IMR-90 (cell line): ENCODE data around the gene TMEM253. TPM values are rescaled to one million over a fixed set of nuclear protein-coding genes. Genes with fewer than 3 reads are reported as not detected.

Experiments used
- ATAC-seq: fragments of 200-7000 bp; cut with Tn5 transposase; 2 replicates; pipeline ENCODE4 v1.9.1; 2020; ENCODE audit warnings: low read depth, mild to moderate bottlenecking, moderate library complexity
- BruUV-seq: library from RNA; stranded (reverse); fragments of 400-500 nt; replicated peaks from 2 replicates; lab custom pipeline; 2021; lab: Mats Ljungman, UMichigan
- CTCF ChIA-PET: fragments of 300-600 bp; formaldehyde crosslinking; extraction: SDS; loops from one replicate; lab custom pipeline; 2021; ENCODE audit warnings: antibody characterized with exemption; lab: Yijun Ruan, JAX
- POLR2A ChIA-PET: fragments of 300-600 bp; sonication (Branson Sonifier 250); formaldehyde crosslinking; loops from one replicate; lab custom pipeline; 2022; ENCODE audit warnings: antibody characterized with exemption; ENCODE audit not compliant: unreplicated experiment; lab: Charles Lee
- DNase-seq: peaks from one replicate; pipeline ENCODE4 v3.0.0; 2013
- H2AFZ ChIP-seq: replicated peaks from 2 replicates; pipeline ENCODE3; 2013; ENCODE audit warnings: low read length, mild to moderate bottlenecking; ENCODE audit not compliant: poor library complexity
- H2AK5ac ChIP-seq: 2 replicates; pipeline ENCODE4 v1.6.1; 2013; ENCODE audit warnings: low read depth, low read length, inconsistent platforms
- H2AK9ac ChIP-seq: replicated peaks from 2 replicates; pipeline ENCODE3; 2013; ENCODE audit warnings: mild to moderate bottlenecking, low read depth, low read length, moderate library complexity; ENCODE audit not compliant: poor library complexity
- H2BK120ac ChIP-seq: 2 replicates; pipeline ENCODE4 v1.6.1; 2013; ENCODE audit warnings: low read depth, low read length, inconsistent platforms
- H2BK15ac ChIP-seq: 3 replicates; pipeline ENCODE4 v1.6.1; 2013; ENCODE audit warnings: low read depth, low read length, inconsistent platforms
- H2BK20ac ChIP-seq: 2 replicates; pipeline ENCODE4 v1.6.1; 2013; ENCODE audit warnings: low read depth, mild to moderate bottlenecking, inconsistent platforms, low read length, moderate library complexity
- H2BK5ac ChIP-seq: 2 replicates; pipeline ENCODE4 v1.6.1; 2013; ENCODE audit warnings: mild to moderate bottlenecking, low read depth, low read length, inconsistent platforms; ENCODE audit not compliant: poor library complexity, severe bottlenecking
- H3K14ac ChIP-seq: replicated peaks from 2 replicates; pipeline ENCODE4 v1.6.1; 2013; ENCODE audit warnings: low read depth, low read length, inconsistent platforms
- H3K18ac ChIP-seq: 2 replicates; pipeline ENCODE4 v1.6.1; 2013; ENCODE audit warnings: low read depth, low read length, control low read depth
- H3K23ac ChIP-seq: 2 replicates; pipeline ENCODE4 v1.6.1; 2013; ENCODE audit warnings: low read depth, low read length, inconsistent platforms
- H3K27ac ChIP-seq: 2 replicates; pipeline ENCODE4 v1.5.1; 2013; ENCODE audit warnings: mild to moderate bottlenecking, control low read depth, low read length; ENCODE audit not compliant: insufficient read depth
- H3K27me3 ChIP-seq: 2 replicates; pipeline ENCODE4 v1.6.1; 2013; ENCODE audit warnings: low read length; ENCODE audit not compliant: control insufficient read depth, insufficient read depth
- H3K36me3 ChIP-seq: 2 replicates; pipeline ENCODE4 v1.6.1; 2013; ENCODE audit warnings: low read length, mixed read lengths; ENCODE audit not compliant: control insufficient read depth, insufficient read depth
- H3K4ac ChIP-seq: 2 replicates; pipeline ENCODE4 v1.6.1; 2013; ENCODE audit warnings: low read depth, low read length, inconsistent platforms
- H3K4me1 ChIP-seq: 2 replicates; pipeline ENCODE4 v1.6.1; 2013; ENCODE audit warnings: low read length, mixed read lengths; ENCODE audit not compliant: control insufficient read depth, insufficient read depth
- H3K4me2 ChIP-seq: 2 replicates; pipeline ENCODE4 v1.6.1; 2013; ENCODE audit warnings: low read depth, mild to moderate bottlenecking, control low read depth, low read length, moderate library complexity
- H3K4me3 ChIP-seq: 2 replicates; pipeline ENCODE4 v1.5.1; 2013; ENCODE audit warnings: low read depth, mild to moderate bottlenecking, control low read depth, low read length, moderate library complexity; ENCODE audit not compliant: insufficient read depth
- H3K56ac ChIP-seq: 2 replicates; pipeline ENCODE4 v1.6.1; 2013; ENCODE audit warnings: low read length, inconsistent platforms; ENCODE audit not compliant: insufficient read depth; ENCODE audit errors: extremely low read depth
- H3K79me1 ChIP-seq, 2 experiments: 2 replicates each; pipeline ENCODE4 v1.6.1; 2013; ENCODE audit warnings: low read length in 2 of 2, inconsistent platforms in 1 of 2, low read depth in 1 of 2
- H3K9ac ChIP-seq: 2 replicates; pipeline ENCODE4 v1.6.1; 2013; ENCODE audit warnings: low read depth, low read length, control low read depth
- H3K9me1 ChIP-seq: 2 replicates; pipeline ENCODE4 v1.6.1; 2013; ENCODE audit warnings: low read length, inconsistent platforms; ENCODE audit not compliant: insufficient read depth
- H3K9me3 ChIP-seq: 2 replicates; pipeline ENCODE4 v1.6.1; 2013; ENCODE audit warnings: low read length; ENCODE audit not compliant: control insufficient read depth, insufficient read depth
- H4K20me1 ChIP-seq: 2 replicates; pipeline ENCODE4 v1.6.1; 2013; ENCODE audit warnings: low read length, inconsistent platforms; ENCODE audit not compliant: insufficient read depth
- H4K5ac ChIP-seq: 2 replicates; pipeline ENCODE4 v1.6.1; 2013; ENCODE audit warnings: mild to moderate bottlenecking, low read depth, low read length, control low read depth
- H4K8ac ChIP-seq, 2 experiments: 2 replicates each; pipeline ENCODE4 v1.6.1; 2013; ENCODE audit warnings: low read depth in 2 of 2, low read length in 2 of 2, control low read depth in 1 of 2, inconsistent platforms in 1 of 2
- H4K91ac ChIP-seq: 2 replicates; pipeline ENCODE4 v1.6.1; 2013; ENCODE audit warnings: low read depth, low read length, inconsistent platforms; ENCODE audit not compliant: insufficient read depth
- CHD1 ChIP-seq: IDR thresholded peaks from 2 replicates; pipeline ENCODE4 v1.6.1; 2012; ENCODE audit warnings: low read depth, low read length, improper control_type of control experiment
- POLR2A ChIP-seq: IDR thresholded peaks from 2 replicates; pipeline ENCODE4 v1.6.1; 2012; ENCODE audit warnings: mild to moderate bottlenecking, low read depth, low read length
- RCOR1 ChIP-seq: IDR thresholded peaks from 2 replicates; pipeline ENCODE4 v1.6.1; 2012; ENCODE audit warnings: mild to moderate bottlenecking, low read length, improper control_type of control experiment; ENCODE audit not compliant: insufficient replicate concordance
- USF2 ChIP-seq: fragments of 150-350 bp; IDR thresholded peaks from 2 replicates; pipeline ENCODE4 v1.6.1; 2017; ENCODE audit warnings: mild to moderate bottlenecking, antibody characterized with exemption, low read length, low read depth
- WGBS, 2 experiments: methylation state at CpG; one replicate each; pipeline versions ENCODE4 v1.1.5 to v1.1.7; 2013; ENCODE audit warnings: missing lambda C conversion rate in 2 of 2; ENCODE audit not compliant: insufficient read length in 1 of 2; ENCODE audit errors: extremely low coverage in 2 of 2; 5-methylcytosine and 5-hydroxymethylcytosine counted together
- dilution Hi-C: fragments of 300-500 bp; cut with HindIII; formaldehyde crosslinking; loops from one replicate; pipeline ENCODE4 v1.14.3; 2018; ENCODE audit warnings: low sequenced_read_pairs; ENCODE audit not compliant: unreplicated experiment
- in situ Hi-C: fragments of 300-500 bp; cut with MboI; formaldehyde crosslinking; loops from 3 replicates; pipeline ENCODE4 v1.14.3; 2019; ENCODE audit warnings: low sequenced_read_pairs, inconsistent platforms, mixed read lengths
- intact Hi-C: fragments of 100-400 bp; cut with micrococcal nuclease; formaldehyde crosslinking; loops from 2 replicates; pipeline ENCODE4 v1.10.0; 2022
- polyA plus RNA-seq, 3 experiments: library from polyadenylated mRNA; depleted of rRNA; stranded (reverse); fragments of >200 nt; gene quantifications; 2 replicates each; pipeline ENCODE4 v1.2.3, GENCODE V29; 2012; ENCODE audit warnings: low replicate concordance in 1 of 3
- total RNA-seq: library from RNA; depleted of rRNA; stranded (reverse); fragments of >200 nt; gene quantifications from 2 replicates; pipeline ENCODE4 v1.2.3, GENCODE V29; 2012

Gene TMEM253
- total and polyA plus RNA-seq, 2 of the 4 experiments (the other 2 are of a cell fraction), result 0.07 TPM; not detected in 1

- Histone ChIP-seq H3K4me3 (no peak overlapping the region), H4K5ac (no peak overlapping the region), H3K4me1 (no peaks in the 10 kb centered on the region), H3K23ac (no peak overlapping the region), H4K20me1 (no peaks in the 10 kb centered on the region), H2AK9ac (no peak overlapping the region), H2BK5ac (no peak overlapping the region), H3K79me1 (no peaks in the 10 kb centered on the region), H3K9me3 (no peaks in the 10 kb centered on the region), H3K9me1 (no peaks in the 10 kb centered on the region), H2BK120ac (no peak overlapping the region), H3K36me3 (no peaks in the 10 kb centered on the region), H2AFZ (no peak overlapping the region), H4K8ac (no peak overlapping the region), H2BK20ac (no peak overlapping the region), H2BK15ac (no peak overlapping the region), H3K9ac (no peak overlapping the region), H3K18ac (no peak overlapping the region), H3K56ac (no peak overlapping the region), H3K4me2 (no peak overlapping the region), H4K91ac (no peak overlapping the region), H3K27me3 (no peaks in the 10 kb centered on the region), H2AK5ac (no peak overlapping the region), H3K27ac (no peak overlapping the region), H3K14ac (no peak overlapping the region), H3K4ac (no peak overlapping the region)
- WGBS, 2 experiments, result no CpG with 5 or more reads among the region's 1 CpG
- BruUV-seq, result no TSS peak
- ATAC-seq, result no peak
- ChIA-PET POLR2A (no interaction called here), CTCF (no interaction called here)
- TF ChIP-seq CHD1 (no peak), POLR2A (no peak), USF2 (no peak), RCOR1 (no peak)
- in situ Hi-C loops, result no loop called here
- no peak for DNase-seq
- dilution Hi-C loops, result no loop called here
- intact Hi-C loops, result no loop called here
These were observed 41.5 kb downstream of the TMEM253 start for GRCh38 chr14:21142357-21142756.
